ENCODE data around the gene OTOG. TPM values are rescaled to one million over a fixed set of nuclear protein-coding genes. Genes with fewer than 3 reads are reported as not detected.

OTOG gene
- total RNA-seq (not detected), polyA plus RNA-seq (not detected), total RNA-seq (not detected)

DNA sequence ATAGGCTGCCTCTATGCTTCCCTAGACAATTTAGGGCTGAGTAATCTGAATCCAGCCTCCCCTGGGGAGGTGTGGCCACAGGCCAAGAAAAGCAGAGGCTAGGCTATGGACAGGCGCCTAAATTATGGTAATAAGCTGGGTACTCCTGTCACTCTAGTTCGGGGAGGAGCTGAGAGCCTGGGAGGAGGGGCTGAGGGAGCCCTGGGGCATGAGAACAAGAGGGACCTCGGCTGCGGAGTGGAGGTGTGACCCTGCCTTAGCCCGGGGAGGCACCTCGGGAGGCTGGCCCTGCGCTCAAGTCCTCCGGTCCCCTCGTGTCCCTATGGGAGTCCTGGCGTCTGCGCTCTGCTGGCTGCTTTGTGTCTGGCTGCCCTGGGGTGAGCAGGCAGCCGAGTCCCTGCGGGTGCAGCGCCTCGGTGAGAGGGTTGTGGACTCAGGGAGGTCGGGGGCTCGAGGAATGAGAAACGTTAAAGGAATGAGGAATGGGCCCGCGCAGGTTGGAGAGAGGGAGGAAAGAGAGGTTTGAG is at the start of gene OTOG:
OTOG (plus strand) TSS at position 209 of the 527 bp plus-strand sequence; CDS start at position 323, 114 bp downstream.
- Histone ChIP-seq H3K4me3 (ENCODE audit: low read length) (no peak within 1 kb of the TSS), H3K27me3 (ENCODE audit: control insufficient read depth in 2 of 2, insufficient read depth in 2 of 2, low read length in 2 of 2) (no peaks in the 10 kb centered on the region), H3K27ac (ENCODE audit: low read depth, low read length) (no peak within 1 kb of the TSS), H3K9me3 (ENCODE audit: control insufficient read depth in 2 of 3, low read length in 3 of 3) (no peaks in the 10 kb centered on the region), H3K4me1 (ENCODE audit: control insufficient read depth in 2 of 2, insufficient read depth in 2 of 2, low read length in 2 of 2) (no peaks in the 10 kb centered on the region), H3K36me3 (ENCODE audit: control insufficient read depth in 2 of 3, insufficient read depth in 3 of 3, low read length in 3 of 3) (no peaks in the 10 kb centered on the region)
- Mint-ChIP-seq H3K27me3 (peaks cover 34 to 49% (median 39%) of the 10 kb centered on the region in 5 donors), H3K27ac (no peak within 1 kb of the TSS), H3K36me3 (no peaks in the 10 kb centered on the region), H3K4me3 (peak within 1 kb of the TSS in 1 of 10 donors; percentile 13), H3K9me3 (peaks cover 0 to 1% (median 0%) of the 10 kb centered on the region in 11 donors), H3K4me1 (peaks cover 0 to 9% (median 2%) of the 10 kb centered on the region in 7 donors)
- ATAC-seq, result peak; percentile 16
- intact Hi-C loops (cut with micrococcal nuclease), result no loop called here
- no peak for DNase-seq
- ChIA-PET POLR2A (no interaction called here), CTCF (interaction anchor here (0.6 kb wide), 1 partner anchor 158 kb away, joined by 3 read pairs; no protein-coding TSS in a partner anchor)

GRCh38 chr11:17498058-17498457 is 49.0 kb upstream of the OTOG start:
- no peaks in the 10 kb centered on the region for H3K36me3 Mint-ChIP-seq
- H3K9me3 Mint-ChIP-seq, result peaks cover 0 to 2% (median 0%) of the 10 kb centered on the region in 11 donors
- ATAC-seq (no peak), DNase-seq (peak in 1 of 9 donors; percentile 5)
- peaks cover 0 to 2% (median 0%) of the 10 kb centered on the region in 7 donors for H3K4me1 Mint-ChIP-seq
- ChIA-PET POLR2A (no interaction called here), CTCF (interaction anchor here (1.8 kb wide), 1 partner anchor 10 kb away, joined by 6 read pairs; no protein-coding TSS in a partner anchor)
- no peaks in the 10 kb centered on the region for H3K9me3 ChIP-seq (ENCODE audit: control insufficient read depth in 2 of 3, low read length in 3 of 3)
- no peaks in the 10 kb centered on the region for H3K27me3 ChIP-seq (ENCODE audit: control insufficient read depth in 2 of 2, insufficient read depth in 2 of 2, low read length in 2 of 2)
- H3K4me1 ChIP-seq (ENCODE audit: control insufficient read depth in 2 of 2, insufficient read depth in 2 of 2, low read length in 2 of 2), result no peaks in the 10 kb centered on the region
- peaks cover 0 to 7% (median 0%) of the 10 kb centered on the region in 5 donors for H3K27me3 Mint-ChIP-seq
- intact Hi-C loops (cut with micrococcal nuclease), result no loop called here
- H3K36me3 ChIP-seq (ENCODE audit: control insufficient read depth in 2 of 3, insufficient read depth in 3 of 3, low read length in 3 of 3), result no peaks in the 10 kb centered on the region
- no peak overlapping the region for H3K27ac Mint-ChIP-seq
- no peak overlapping the region for H3K27ac ChIP-seq (ENCODE audit: low read depth, low read length)
- no peak overlapping the region for H3K4me3 ChIP-seq (ENCODE audit: low read length)
- no peak overlapping the region for H3K4me3 Mint-ChIP-seq

DNA sequence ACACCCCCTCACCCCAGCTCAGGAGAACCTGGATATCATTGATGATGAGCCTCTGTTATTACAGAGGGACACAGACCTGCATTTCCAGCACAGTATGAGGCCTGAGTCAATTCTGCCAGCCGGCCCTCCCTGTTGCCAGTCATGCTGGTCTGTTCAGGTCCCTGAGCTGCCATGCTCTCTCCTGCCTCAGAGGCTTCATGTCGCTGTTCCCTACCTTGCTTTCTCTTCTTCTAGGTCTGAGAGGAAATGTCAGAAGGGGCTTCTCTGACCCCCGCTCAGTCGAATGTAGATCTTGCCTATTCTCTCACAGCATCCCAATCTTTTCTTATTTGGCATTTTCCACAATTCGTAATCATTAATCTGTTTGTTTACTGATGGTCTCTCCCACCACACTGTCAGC is 48.6 kb upstream of the OTOG start:
- no peak overlapping the region for H3K4me3 Mint-ChIP-seq
- no peak overlapping the region for H3K4me3 ChIP-seq (ENCODE audit: low read length)
- no peaks in the 10 kb centered on the region for H3K36me3 Mint-ChIP-seq
- peaks cover 0 to 7% (median 0%) of the 10 kb centered on the region in 5 donors for H3K27me3 Mint-ChIP-seq
- no peaks in the 10 kb centered on the region for H3K36me3 ChIP-seq (ENCODE audit: control insufficient read depth in 2 of 3, insufficient read depth in 3 of 3, low read length in 3 of 3)
- H3K9me3 ChIP-seq (ENCODE audit: control insufficient read depth in 2 of 3, low read length in 3 of 3), result no peaks in the 10 kb centered on the region
- H3K27me3 ChIP-seq (ENCODE audit: control insufficient read depth in 2 of 2, insufficient read depth in 2 of 2, low read length in 2 of 2), result no peaks in the 10 kb centered on the region
- intact Hi-C loops (cut with micrococcal nuclease), result no loop called here
- no peak overlapping the region for H3K27ac ChIP-seq (ENCODE audit: low read depth, low read length)
- peaks cover 0 to 2% (median 0%) of the 10 kb centered on the region in 11 donors for H3K9me3 Mint-ChIP-seq
- no peak for ATAC-seq
- no peaks in the 10 kb centered on the region for H3K4me1 ChIP-seq (ENCODE audit: control insufficient read depth in 2 of 2, insufficient read depth in 2 of 2, low read length in 2 of 2)
- no peak for DNase-seq
- no peak overlapping the region for H3K27ac Mint-ChIP-seq
- CTCF ChIA-PET, result interaction anchor here (1.8 kb wide), 1 partner anchor 9 kb away, joined by 6 read pairs; no protein-coding TSS in a partner anchor
- peaks cover 0 to 2% (median 0%) of the 10 kb centered on the region in 7 donors for H3K4me1 Mint-ChIP-seq
- POLR2A ChIA-PET, result no interaction called here

- intact Hi-C loops (cut with micrococcal nuclease), result loop anchor here in 1 of 2 donors (10.0 kb wide), 1 partner anchor 566 kb away; no protein-coding TSS in a partner anchor
- ChIA-PET CTCF (no interaction called here), POLR2A (no interaction called here)
- H3K27me3 ChIP-seq (ENCODE audit: control insufficient read depth in 2 of 2, insufficient read depth in 2 of 2, low read length in 2 of 2), result no peaks in the 10 kb centered on the region
- no peaks in the 10 kb centered on the region for H3K9me3 ChIP-seq (ENCODE audit: control insufficient read depth in 2 of 3, low read length in 3 of 3)
- Mint-ChIP-seq H3K4me3 (no peak overlapping the region), H3K9me3 (no peaks in the 10 kb centered on the region), H3K36me3 (no peaks in the 10 kb centered on the region), H3K27ac (no peak overlapping the region), H3K4me1 (peaks cover 0 to 2% (median 0%) of the 10 kb centered on the region in 7 donors), H3K27me3 (peaks cover 0 to 7% (median 0%) of the 10 kb centered on the region in 5 donors)
- no peaks in the 10 kb centered on the region for H3K36me3 ChIP-seq (ENCODE audit: control insufficient read depth in 2 of 3, insufficient read depth in 3 of 3, low read length in 3 of 3)
- no peak for DNase-seq
- no peaks in the 10 kb centered on the region for H3K4me1 ChIP-seq (ENCODE audit: control insufficient read depth in 2 of 2, insufficient read depth in 2 of 2, low read length in 2 of 2)
- H3K27ac ChIP-seq (ENCODE audit: low read depth, low read length), result no peak overlapping the region
- no peak for ATAC-seq
- no peak overlapping the region for H3K4me3 ChIP-seq (ENCODE audit: low read length)
Observed at GRCh38 chr11:17500673-17501072, 46.4 kb upstream of the OTOG start.

DNA sequence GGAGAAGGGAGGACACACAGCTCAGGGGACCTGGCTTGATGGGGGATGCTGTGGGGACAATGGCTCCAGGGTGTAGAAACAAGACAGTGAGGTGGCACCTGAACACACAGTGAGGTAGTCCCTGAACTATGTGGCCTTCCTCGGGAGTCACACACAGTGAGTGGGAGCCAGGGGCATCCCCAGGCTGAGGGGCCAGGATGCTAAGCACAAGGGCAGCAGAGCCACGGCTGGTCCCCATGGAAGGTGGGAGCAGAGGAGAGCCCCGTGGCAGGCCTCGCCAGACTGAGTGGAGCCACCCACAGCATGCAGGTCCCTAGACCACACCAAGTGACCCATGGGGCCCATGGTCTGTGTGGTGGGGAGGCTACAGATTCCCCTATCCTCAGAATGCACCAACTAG is 44.4 kb upstream of the OTOG start:
- no peak for ATAC-seq
- no peak overlapping the region for H3K4me3 Mint-ChIP-seq
- no peaks in the 10 kb centered on the region for H3K4me1 Mint-ChIP-seq

DNA sequence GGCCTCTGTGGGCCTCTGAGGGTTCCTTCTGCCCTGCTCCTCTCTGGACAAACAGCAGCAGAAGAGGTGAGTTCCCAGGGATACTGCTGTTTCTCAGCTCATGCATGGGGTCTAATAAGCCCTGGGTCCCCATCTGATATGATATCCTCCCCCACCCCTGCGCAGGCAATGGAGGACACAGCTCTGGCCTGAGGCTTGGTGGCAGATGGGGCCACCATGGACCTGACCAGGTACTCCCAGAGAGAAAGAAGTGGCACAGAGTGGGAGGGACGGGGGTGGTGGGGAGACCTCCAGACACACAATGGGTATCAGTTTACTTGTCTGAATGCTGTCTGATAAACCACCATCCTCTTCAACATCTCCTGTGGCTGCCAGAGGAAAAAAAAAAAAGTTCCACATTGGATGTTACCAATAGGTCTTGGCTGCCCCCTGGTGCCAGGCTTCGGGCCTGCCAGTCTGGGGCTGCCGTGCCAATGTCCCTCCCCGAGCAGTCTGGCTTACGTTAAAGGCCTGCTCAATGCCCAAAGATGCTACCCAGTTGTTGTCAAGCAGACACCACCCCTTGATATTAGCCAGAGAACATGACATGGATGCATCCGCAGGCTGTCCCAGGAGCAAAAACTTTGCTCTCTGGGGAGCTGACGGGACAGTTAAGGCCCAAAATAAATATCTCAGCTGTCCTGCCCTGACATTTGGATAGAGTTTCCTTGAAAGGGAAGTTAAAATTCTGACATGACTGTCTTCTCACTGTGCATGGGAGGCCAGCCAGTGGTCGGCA is 42.5 kb upstream of the OTOG start:
- DNase-seq, result peak; percentile 63 to 83 (median 77)
- Mint-ChIP-seq H3K4me3 (no peak overlapping the region), H3K36me3 (no peaks in the 10 kb centered on the region), H3K27me3 (peaks cover 0 to 12% (median 5%) of the 10 kb centered on the region in 5 donors), H3K27ac (no peak overlapping the region), H3K4me1 (no peaks in the 10 kb centered on the region), H3K9me3 (no peaks in the 10 kb centered on the region)
- no peaks in the 10 kb centered on the region for H3K27me3 ChIP-seq (ENCODE audit: control insufficient read depth in 2 of 2, insufficient read depth in 2 of 2, low read length in 2 of 2)
- intact Hi-C loops (cut with micrococcal nuclease), result loop anchor here (1.0 to 10.0 kb wide), 5 partner anchors 115 to 570 kb away; no protein-coding TSS in a partner anchor
- H3K27ac ChIP-seq (ENCODE audit: low read depth, low read length), result no peak overlapping the region
- no peaks in the 10 kb centered on the region for H3K4me1 ChIP-seq (ENCODE audit: control insufficient read depth in 2 of 2, insufficient read depth in 2 of 2, low read length in 2 of 2)
- no peak overlapping the region for H3K4me3 ChIP-seq (ENCODE audit: low read length)
- ATAC-seq, result peak; percentile 79
- POLR2A ChIA-PET, result no interaction called here
- CTCF ChIA-PET, result interaction anchor here (0.8 to 5.1 kb wide), 7 partner anchors 30 to 684 kb away, joined by 3 to 39 read pairs (median 4); no protein-coding TSS in a partner anchor
- H3K9me3 ChIP-seq (ENCODE audit: control insufficient read depth in 2 of 3, low read length in 3 of 3), result no peaks in the 10 kb centered on the region
- no peaks in the 10 kb centered on the region for H3K36me3 ChIP-seq (ENCODE audit: control insufficient read depth in 2 of 3, insufficient read depth in 3 of 3, low read length in 3 of 3)

More for the DNA sequence above, 44.4 kb upstream of the OTOG start:
- Histone ChIP-seq H3K4me3 (ENCODE audit: low read length) (no peak overlapping the region), H3K36me3 (ENCODE audit: control insufficient read depth in 2 of 3, insufficient read depth in 3 of 3, low read length in 3 of 3) (no peaks in the 10 kb centered on the region), H3K4me1 (ENCODE audit: control insufficient read depth in 2 of 2, insufficient read depth in 2 of 2, low read length in 2 of 2) (no peaks in the 10 kb centered on the region), H3K27ac (ENCODE audit: low read depth, low read length) (no peak overlapping the region), H3K27me3 (ENCODE audit: control insufficient read depth in 2 of 2, insufficient read depth in 2 of 2, low read length in 2 of 2) (no peaks in the 10 kb centered on the region), H3K9me3 (ENCODE audit: control insufficient read depth in 2 of 3, low read length in 3 of 3) (no peaks in the 10 kb centered on the region)
- DNase-seq, result no peak
- intact Hi-C loops (cut with micrococcal nuclease), result loop anchor here in 1 of 2 donors (10.0 kb wide), 1 partner anchor 568 kb away; no protein-coding TSS in a partner anchor
- CTCF ChIA-PET, result interaction anchor here (0.6 to 5.1 kb wide), 3 partner anchors 119 to 370 kb away, joined by 3 to 39 read pairs (median 3); no protein-coding TSS in a partner anchor
- Mint-ChIP-seq H3K9me3 (no peaks in the 10 kb centered on the region), H3K36me3 (no peaks in the 10 kb centered on the region), H3K27me3 (peaks cover 0 to 4% (median 2%) of the 10 kb centered on the region in 5 donors), H3K27ac (no peak overlapping the region)
- POLR2A ChIA-PET, result no interaction called here
